ENCODE measurements around the gene PDZD2.

PDZD2 gene

DNA sequence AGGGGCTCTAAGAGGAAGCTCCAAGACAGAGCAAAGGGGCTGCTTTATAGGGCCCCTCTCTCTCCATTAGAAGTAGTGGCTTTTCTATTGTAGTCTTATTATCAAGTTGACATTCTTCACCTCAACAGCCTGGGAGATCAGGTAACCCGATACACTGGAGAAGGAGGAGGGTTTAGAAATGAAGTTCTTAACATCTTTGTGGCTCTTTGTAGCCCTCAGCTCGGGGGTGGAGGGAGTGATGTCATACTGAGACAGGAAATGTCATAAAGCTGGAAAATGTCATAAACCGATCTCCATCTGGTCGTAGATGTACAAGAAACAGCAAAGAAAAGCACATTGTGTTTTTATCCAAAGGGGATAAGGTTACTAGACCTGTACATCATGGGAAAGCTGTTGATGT lies 17.9 kb downstream of the PDZD2 start:
- in situ Hi-C loops (cut with MboI; ENCODE audit: low sequenced_read_pairs, unreplicated experiment), result no loop called here
- TF ChIP-seq, protein P1, sequence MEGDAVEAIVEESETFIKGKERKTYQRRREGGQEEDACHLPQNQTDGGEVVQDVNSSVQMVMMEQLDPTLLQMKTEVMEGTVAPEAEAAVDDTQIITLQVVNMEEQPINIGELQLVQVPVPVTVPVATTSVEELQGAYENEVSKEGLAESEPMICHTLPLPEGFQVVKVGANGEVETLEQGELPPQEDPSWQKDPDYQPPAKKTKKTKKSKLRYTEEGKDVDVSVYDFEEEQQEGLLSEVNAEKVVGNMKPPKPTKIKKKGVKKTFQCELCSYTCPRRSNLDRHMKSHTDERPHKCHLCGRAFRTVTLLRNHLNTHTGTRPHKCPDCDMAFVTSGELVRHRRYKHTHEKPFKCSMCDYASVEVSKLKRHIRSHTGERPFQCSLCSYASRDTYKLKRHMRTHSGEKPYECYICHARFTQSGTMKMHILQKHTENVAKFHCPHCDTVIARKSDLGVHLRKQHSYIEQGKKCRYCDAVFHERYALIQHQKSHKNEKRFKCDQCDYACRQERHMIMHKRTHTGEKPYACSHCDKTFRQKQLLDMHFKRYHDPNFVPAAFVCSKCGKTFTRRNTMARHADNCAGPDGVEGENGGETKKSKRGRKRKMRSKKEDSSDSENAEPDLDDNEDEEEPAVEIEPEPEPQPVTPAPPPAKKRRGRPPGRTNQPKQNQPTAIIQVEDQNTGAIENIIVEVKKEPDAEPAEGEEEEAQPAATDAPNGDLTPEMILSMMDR (IDR thresholded peaks at IDR 0.05; ENCODE audit: borderline replicate concordance, control extremely low read depth, extremely low read depth, insufficient read depth, missing control alignments), result no peak
- no peak for DNase-seq (ENCODE audit: low spot score)

DNA sequence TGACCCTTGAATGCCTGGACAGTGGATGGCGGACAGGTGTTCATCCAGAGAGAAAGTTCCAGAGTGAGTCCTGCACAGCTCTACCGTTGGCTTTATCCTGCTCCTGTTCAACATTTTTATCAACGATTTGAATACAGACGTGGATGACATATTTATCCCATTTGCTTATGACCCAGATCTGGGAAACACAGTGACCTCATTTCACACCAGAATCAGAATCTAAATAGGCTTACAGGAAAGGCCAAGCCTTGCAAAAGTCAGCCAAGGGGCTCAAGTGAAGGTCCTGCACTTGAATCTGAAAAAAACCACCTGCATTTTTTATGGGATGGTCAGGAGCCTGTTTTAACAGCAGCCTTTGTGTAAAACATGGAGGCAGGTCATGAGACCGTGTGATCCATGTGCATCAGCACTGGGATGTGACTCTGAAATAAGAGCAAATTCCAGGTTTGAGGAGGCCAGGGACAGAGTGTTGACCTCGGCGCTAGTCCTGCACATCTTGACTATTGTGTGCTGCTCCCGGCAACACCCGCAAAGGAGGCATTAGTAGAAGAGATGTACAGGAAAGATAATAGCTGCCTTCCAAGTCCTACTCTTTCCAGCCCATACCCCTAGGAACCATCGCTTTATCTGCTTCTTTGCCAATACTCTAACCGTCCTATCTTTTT lies 18.5 kb downstream of the PDZD2 start:
- TF ChIP-seq, protein P1 (IDR thresholded peaks at IDR 0.05; ENCODE audit: borderline replicate concordance, control extremely low read depth, extremely low read depth, insufficient read depth, missing control alignments), result no peak
- in situ Hi-C loops (cut with MboI; ENCODE audit: low sequenced_read_pairs, unreplicated experiment), result no loop called here
- no peak for DNase-seq (ENCODE audit: low spot score)

DNA sequence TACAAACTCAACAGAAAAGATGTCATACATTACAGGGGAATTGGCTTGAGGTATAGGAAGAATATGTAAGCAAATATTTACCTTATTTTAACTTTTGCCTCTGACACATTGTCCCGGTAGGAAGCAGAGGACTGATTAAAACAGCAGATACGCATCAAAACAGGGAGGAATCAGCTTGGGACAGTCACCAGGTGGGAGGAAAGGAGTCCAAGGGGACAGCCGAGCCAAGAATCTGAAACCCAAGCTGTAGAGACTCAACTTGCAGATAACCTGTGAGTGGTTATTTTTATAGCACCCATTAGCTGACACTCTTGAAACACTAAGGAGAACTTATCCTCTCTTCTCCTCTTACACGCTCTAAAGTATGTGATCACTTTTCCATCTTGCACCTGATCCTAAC lies 22.3 kb downstream of the PDZD2 start:
- in situ Hi-C loops (cut with MboI; ENCODE audit: low sequenced_read_pairs, unreplicated experiment), result no loop called here
- TF ChIP-seq, protein P1 (IDR thresholded peaks at IDR 0.05; ENCODE audit: borderline replicate concordance, control extremely low read depth, extremely low read depth, insufficient read depth, missing control alignments), result no peak
- DNase-seq (ENCODE audit: low spot score), result no peak

DNA sequence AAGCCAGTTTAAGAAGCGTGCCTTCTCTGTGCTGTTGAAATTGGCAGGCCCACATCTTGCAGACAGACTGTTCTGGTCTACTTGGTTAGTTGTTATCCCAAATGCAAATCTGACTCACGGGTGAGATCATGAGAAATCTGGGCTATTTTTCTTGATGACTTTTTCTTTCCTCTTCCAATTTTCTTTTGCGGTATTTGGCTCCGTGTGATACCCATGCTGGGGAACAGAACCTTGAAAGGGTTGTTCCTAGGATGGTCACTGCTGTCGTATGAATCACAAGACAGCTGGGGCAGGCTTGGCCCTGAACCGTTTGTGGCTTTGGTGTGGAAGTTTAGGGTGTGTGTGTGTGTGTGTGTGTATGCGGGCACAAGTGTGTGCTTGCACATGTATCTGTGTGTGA lies 24.6 kb downstream of the PDZD2 start:
- no peak for DNase-seq (ENCODE audit: low spot score)
- in situ Hi-C loops (cut with MboI; ENCODE audit: low sequenced_read_pairs, unreplicated experiment), result no loop called here
- TF ChIP-seq, protein P1 (IDR thresholded peaks at IDR 0.05; ENCODE audit: borderline replicate concordance, control extremely low read depth, extremely low read depth, insufficient read depth, missing control alignments), result no peak

DNA sequence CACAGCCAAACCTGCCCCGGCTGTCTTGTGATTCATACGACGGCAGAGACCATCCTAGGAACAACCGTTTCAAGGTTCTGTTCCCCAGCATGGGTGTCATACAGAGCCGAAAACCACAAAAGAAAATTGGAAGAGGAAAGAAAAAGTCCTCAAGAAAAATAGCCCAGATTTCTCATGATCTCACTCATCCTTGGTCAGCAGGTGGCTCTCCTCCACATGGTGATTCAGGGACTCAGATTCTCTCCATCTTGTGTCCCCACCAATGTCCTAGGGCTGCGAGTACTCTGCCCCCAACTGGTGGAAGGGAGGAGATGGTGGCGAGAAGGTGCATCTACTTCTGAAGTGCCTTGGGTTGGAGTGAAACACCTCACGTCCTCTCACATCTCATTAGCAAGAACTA lies 25.6 kb downstream of the PDZD2 start:
- TF ChIP-seq, protein P1 (IDR thresholded peaks at IDR 0.05; ENCODE audit: borderline replicate concordance, control extremely low read depth, extremely low read depth, insufficient read depth, missing control alignments), result no peak
- in situ Hi-C loops (cut with MboI; ENCODE audit: low sequenced_read_pairs, unreplicated experiment), result no loop called here
- peak; percentile 53 for DNase-seq (ENCODE audit: low spot score)

DNA sequence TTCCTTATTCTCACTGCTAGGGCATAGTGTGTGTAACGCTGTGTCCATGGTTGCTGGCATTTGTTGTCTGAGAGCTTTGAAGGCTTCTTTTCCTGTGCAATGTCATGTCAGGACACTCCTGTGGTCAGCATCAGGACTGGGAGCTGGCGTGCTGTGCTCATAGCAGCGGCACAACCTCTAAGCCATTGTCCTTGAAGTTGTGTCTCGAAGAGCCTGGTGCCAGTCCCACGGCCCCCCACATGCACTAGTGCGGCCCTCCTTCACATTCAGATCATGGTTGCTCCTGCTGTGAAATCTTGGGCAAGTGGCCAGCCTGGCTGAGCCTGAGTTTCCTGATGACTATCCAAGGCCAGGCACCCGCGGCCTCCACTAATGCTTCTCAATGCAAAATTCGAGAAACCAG lies 32.4 kb downstream of the PDZD2 start:
- in situ Hi-C loops (cut with MboI; ENCODE audit: low sequenced_read_pairs, unreplicated experiment), result no loop called here
- TF ChIP-seq, protein P1 (IDR thresholded peaks at IDR 0.05; ENCODE audit: borderline replicate concordance, control extremely low read depth, extremely low read depth, insufficient read depth, missing control alignments), result no peak
- DNase-seq (ENCODE audit: low spot score), result no peak
